T follicular helper cell (primary cell): ENCODE measurements around the gene CNPY1.
"Not testable (repeated sequence)": the region's sequence is repeated elsewhere in the genome, so short reads cannot be mapped to it uniquely, and the experiment has no call there.

Experiments
- DNase-seq: peaks from one replicate; pipeline ENCODE4 v3.0.0-alpha.2; 2020; ENCODE audit warnings: low read depth
- total RNA-seq, 2 experiments: gene quantifications; one replicate each; lab custom pipeline; 2026; lab: John Stamatoyannopoulos, UW

The CNPY1 gene
- total RNA-seq, result 0 reads per million in 2 experiments

DNA sequence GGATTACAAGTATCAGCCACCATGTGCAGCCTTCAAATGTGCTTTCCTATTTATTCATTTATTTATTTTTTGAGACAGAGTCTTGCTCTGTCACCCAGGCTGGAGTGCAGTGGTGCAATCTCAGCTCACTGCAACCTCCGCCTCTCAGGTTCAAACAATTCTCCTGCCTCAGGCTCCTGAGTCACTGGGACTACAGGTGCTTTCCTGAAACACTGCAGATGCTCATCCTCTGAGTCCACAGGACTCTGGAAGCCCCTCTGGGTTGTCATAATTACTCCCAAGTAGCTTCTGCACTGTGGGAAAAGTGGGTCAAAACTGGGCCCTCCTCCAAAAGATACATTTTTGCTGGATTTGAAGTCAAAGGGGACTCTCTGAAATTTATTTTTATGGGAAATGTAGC is at the start of gene CNPY1:
Gene CNPY1 (minus strand): TSS at position 111 of the 400 bp plus-strand sequence. CDS start 630 bp downstream, outside the sequence.
- not testable (repeated sequence) for DNase-seq

DNA sequence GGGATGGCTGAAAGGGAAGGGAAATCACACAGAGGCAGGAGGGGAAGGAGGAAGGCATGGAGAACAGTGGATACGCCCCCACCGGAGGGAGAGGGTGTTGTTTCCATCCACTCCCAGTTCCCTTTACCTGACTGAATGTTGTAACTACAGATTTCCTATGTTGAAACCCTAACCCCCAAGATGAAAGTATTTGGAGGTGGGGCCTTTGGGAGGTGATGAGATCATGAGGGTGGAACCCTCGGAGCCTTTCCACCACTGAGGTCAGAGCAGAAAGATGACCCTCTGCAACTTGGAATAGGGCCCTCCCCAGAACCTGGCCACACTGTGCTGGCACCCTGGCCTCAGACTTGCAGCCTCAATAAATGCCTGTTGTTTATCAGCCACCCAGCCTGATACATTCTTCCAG is 48.6 kb upstream of the CNPY1 start:
- DNase-seq, result no peak

DNA sequence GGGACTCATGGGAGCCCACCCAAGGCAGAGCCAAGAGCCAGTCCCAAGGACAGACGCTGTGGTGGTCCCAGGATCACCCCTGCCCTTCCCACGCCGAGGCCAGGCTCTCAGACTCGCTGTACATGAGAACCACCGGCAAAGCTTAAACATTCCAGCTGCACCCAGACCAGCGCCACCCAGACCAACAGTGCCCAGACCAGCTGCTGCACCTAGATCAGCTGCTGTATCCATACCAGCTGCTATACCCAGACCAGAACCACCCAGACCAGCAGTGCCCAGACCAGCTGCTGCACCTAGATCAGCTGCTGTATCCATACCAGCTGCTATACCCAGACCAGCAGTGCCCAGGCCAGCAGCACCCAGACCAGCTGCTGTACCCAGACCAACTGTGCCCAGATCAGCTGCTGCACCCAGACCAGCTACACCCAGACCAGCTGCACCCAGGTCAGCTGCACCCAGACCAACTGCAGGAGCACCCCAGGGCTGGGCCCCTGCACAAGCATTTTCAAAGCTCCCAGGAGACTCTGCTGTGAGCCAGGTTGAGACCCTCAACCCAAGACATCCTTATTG is 47.9 kb upstream of the CNPY1 start:
- no peak for DNase-seq

DNA sequence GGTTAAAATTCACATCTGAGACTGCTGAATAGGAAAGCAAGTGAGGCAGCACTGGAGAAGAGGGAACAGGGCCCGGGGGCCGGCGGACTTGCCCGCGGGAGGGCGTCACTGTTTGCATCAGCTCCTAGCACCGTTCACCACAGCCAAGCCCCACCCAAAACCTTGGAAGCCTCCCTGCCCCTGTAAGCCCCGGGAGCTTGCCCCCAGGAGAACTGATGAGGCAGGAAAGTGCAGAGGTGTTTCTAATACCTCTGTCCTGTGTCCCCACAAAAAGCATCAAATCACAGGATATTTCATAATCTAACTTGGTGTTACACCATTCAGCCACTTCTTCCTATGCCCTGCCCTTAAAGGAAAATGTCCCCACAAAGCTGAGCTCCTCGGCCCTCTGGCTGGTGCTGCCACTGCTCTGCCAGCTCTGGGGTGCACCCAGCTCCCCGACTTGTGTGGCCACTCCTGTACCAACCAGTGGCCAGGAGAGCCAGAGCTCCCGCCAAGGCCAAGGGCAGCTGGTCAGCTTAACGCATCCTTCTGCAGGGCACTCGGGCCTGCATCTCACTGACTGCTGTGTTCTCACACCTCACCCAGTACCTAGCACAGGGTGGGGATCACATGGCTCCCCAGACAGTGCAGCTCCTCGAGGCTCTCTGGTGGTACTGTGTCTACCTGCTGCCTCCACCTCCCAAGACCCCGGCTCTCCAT is 47.3 kb upstream of the CNPY1 start:
- no peak for DNase-seq

DNA sequence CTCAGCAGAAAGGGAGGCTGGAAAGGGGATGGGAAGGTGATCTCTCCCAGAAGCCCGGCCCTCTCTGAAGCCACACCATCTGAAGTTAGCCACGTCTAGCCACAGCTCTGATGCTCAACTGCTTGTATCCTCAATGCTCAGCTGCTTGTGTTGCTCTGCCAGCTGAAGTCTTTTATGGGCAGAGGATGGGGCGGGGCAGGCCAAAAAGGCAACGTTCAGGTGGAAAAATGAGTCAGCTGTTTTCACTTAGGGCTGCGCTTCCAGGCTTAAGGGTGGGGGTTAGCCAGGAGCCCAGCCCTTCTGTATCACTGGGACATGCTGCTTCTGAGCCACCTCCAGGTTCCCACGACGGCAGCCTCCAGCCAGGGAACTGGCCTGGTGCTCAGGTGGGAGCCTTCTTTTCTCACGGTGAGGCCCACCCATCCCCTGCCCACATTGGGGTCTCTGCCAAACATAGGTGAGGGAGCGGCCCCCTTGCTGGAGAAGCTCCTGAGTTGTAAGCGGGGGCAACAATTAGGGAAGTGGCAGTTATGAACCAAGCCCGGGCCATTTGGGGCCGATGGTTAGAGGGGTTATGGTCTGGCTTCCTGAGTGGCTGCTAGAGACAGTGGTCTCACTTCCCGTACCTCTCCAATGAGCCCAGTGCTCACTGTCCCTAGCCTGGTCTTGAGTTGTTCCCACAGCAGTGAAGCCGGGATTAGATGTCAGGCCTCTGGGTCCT is 44.9 kb upstream of the CNPY1 start:
- no peak for DNase-seq

DNA sequence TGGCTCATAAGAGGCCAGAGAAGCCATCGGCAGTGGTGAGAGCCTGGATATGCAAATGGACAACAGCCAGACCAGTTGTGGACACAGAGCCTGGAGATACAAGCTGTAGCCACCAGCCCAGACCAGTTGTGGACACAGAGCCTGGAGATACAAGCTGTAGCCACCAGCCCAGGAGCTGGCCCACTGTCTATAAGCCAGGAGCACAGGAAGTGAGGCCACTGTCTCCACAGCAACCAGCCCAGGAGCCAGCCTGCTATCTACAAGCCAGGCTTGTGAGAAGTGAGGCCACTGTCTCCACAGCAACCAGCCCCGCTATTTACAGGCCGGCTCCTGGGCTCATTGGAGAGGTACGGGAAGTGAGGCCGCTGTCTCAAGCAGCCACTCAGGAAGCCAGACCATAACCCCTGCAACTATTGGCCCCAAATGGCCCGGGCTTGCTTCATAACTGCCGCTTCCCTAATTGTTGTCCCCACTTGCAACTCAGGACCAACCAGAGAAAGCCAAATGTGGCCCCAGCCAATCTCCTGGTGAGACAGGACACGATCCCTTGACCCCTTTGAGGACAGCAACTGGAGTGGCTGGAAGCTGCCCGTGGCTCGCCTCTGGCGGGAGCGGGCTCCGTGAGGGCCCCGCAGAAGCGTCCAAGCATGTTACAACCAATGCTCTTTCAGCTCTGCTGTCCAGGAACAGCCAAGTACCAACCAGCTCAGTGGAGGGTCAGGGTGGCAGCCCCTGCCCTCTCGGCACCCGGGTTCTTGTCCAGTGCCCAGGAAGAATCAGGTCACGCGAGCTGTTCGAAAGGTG is 44.1 kb upstream of the CNPY1 start:
- no peak for DNase-seq

DNA sequence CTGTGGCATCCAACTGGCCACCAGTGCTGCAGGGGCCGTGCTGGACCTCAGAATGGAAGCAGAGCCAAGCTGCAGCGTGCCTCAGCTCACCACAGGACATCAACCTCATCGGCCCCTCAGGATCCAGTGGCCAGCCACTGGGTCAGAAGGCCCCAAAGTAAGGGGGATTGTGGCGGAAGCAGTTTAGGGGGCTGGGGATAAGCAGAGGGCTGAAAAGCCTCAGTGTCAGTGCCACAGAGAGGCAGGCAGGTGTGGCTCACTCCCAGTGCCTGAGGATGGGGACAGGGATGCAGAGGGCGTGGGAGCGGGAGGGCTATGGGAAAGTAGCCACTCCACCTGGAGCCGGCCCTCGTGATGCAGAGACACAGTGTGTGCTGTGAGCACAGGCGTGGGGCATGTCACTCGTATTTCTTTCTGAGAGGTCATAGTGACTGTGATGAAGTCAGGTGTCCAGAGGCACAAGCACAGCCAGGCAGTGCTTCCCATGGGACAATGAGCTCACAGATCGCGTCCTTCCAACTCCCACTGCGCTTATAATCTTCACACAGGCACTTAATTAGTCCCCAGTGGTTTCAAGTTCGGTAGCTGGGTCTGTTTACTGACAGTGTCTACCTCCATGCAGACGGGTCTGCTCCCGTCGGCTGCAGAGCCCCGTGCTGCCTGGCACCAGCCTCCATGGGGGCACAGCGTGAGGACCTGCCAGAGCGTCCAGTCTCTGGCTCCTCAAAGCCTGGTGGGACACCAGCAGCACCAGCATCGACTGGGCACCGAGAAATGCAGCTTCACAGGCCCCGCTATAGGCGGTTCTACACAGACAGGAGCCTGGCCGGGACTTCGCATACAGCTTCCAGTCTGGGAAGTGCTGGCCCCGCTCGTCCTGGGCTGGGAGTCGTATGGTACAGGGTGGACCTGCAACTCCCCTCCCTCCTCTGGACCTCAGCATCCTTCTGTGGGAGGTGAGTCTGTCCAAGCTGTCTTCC is 42.9 kb upstream of the CNPY1 start:
- DNase-seq, result no peak

DNA sequence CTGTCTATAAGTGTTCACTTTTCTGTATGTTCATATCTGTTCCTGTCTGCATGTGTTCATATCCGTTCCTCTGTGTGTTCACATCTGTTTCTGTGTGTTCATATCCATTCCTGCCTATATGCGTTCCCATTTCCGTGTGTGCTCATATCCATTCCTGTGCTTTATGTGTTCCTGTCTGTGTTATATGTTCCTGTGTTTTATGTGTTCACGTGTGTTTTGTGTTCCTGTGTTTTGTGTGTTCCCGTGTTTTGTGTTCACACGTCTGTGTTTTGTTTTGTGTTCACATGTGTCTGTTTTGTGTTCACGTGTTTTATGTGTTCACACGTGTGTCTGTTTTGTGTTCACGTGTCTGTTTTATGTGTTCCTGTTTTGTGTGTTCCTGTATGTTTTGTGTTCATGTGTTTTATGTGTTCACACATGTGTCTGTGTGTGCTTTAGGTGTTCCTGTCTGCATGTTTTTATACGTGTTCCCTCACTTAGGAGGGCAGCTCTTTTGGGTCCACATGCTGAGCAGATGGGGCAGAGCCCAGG is 42.2 kb upstream of the CNPY1 start:
- DNase-seq, result no peak

DNA sequence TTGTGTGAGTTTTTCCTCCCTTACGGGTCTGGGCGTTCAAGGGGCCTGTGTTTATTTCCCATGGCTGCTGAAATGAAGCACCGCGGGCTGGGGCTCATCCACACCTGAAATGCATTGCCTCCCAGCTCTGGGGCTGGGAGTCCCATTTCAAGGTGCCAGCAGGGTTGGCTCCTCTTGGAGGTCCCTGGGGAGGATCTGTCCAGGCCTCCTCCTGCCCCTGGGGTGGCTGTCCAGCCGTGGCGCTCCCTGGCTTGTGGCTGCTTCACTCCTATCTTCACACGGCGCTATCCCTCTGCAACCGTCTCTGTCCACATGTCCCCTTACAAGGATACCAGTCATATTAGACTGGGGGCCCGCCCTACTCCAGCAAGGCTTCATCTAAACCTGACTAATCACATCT is 41.1 kb upstream of the CNPY1 start:
- no peak for DNase-seq

DNA sequence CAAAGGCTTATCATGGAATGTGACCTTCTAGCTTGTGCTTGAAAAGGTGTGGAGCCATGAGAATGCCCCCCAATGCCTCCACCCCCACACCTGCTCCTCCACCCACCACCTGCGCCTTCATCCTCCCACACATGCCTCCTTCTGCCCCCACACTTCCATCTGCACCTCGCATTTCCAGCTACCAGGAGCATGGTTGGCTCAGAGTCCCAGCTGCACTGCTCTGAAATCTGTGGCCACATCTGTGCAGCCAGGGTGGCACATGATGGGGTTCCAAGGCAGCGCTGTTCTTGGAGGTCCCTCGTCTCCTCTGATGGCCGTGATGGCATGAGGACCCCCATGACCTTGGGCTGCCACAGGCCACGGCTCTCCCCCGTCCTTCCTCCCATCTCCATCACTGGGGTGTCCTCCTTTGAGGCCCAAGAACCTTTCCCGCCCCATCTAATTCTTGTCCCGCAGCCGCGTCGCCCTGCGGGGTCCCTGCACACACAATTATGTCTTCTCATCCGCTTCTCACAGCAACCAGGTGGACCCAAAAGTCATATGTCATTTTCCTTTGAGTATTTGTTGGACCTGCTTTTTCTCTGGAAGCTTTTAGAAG is 40.6 kb upstream of the CNPY1 start:
- no peak for DNase-seq

DNA sequence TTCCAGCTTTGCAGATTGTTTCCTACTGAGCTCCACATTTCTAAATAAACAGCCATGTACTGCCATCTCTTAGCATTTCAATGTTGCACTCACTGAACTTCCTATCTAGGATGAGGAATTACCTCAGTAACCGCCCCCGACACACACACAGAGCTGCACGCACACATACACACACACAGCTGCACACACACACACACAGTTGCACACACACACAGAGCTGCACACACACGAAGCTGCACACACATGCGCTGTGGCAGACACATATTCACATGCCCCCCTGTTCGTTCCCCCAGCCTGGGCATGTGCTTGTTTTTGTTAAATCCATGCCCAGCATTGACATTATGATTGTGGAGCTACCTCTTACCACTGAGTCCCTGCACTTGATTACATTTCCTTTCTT is 39.6 kb upstream of the CNPY1 start:
- DNase-seq, result no peak

DNA sequence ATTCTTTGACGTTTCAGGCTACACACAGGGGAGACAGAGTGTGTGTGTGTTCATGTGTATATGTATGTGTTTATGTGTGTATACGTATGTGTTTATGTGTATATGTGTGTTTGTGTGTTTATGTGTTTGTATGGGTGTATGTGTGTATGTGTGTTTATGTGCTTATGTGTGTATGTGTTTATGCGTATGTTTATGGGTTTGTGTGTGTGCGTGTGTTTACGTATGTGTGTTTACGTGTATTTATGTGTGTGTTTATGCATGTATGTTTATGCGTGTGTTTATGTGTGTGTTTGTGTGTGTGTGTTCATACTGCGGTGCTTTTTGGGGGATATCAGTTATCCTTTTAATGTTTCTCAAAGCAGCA is 39.2 kb upstream of the CNPY1 start:
- DNase-seq, result no peak

DNA sequence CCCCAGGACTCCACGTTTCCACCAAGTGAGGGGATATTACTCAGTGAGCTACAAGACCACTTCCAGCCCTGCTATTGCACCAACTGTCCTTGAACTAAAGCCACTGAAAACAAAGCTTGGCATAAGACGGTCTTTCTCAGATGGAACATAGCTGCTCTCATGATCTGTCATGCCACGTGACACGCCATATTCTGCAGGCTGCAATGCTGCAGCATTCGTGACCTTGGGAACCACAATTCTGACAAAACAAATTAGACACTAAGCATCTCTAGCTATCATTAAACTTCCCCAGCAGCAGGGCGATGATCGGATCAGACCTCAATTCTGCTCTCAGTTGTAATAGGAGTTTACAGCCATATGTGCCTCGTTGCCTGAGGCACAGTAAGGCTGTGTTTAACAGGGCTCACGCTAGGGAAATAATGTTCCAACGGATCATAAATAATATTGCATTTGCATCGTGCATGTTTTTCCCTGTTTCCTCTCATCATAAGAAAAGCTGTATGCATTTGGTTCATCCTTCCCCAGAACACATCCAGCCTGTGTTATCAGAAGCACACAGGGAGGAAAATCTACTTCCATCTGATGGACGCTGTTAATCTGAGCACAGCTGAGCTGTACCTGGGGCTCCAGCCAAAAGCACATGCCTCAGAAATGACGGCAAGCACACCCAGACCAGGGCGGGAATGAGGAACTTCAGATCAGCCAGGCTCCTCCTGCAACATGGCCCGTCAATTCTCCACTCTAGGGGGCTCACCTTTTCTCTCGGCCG is 38.6 kb upstream of the CNPY1 start:
- no peak for DNase-seq

DNA sequence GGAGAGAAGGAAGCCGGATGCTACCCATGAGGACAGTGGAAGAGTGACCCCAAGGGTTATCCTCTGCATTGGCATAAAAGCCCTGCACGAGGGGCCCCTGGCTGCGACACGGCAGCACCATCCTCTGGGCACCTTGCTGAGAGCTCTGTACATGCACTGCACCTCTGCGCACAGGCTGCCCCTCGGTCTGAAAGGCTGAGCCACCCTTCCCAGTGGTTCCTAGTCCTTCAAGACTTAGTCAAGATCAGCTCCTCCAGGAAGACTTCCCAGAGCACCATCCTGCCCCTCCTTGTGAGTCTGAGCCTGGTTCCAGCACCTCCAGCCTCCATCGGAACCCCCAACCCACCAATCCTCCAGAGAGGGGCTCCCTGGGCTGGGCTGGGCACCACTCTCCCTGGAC is 37.9 kb upstream of the CNPY1 start:
- DNase-seq, result no peak

DNA sequence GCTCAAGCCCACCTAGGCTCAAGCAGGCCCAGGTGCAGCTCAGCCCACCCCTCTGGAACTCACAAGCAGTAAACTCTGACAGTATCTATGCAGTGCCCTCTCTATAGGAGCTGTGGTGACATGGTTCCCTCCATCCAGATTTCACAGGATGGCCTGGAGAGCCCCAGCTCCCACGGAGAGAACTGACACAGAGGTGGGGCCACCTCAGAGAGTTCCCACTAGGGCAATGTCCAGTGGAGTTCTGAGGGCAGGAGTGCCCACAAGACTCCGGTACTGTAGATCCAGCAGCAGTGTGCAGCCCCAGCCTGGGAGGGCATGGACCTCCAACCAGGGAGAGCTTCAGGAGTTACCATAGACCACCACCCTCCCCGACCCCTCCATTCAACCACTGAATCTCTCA is 37.3 kb upstream of the CNPY1 start:
- no peak for DNase-seq

DNA sequence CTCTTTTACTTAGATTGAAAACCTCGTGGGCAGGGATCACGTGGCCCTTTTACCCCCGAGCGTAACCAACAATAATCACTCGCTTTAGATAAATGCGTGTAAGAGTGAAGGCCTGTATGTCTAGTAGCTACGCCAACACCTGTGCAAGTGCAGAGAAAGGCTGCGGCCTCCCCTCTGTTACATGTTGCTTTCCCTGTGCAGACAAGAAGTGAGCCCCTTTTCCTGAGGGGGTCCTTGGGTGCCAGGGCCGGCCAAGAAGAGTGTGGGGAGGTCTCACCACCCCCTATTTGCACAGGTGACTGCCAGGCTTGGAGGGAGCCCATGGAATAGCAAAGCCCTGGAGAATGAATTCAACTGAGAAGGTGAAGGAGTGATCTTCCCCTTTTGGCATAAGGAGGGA is 35.6 kb upstream of the CNPY1 start:
- DNase-seq, result no peak

DNA sequence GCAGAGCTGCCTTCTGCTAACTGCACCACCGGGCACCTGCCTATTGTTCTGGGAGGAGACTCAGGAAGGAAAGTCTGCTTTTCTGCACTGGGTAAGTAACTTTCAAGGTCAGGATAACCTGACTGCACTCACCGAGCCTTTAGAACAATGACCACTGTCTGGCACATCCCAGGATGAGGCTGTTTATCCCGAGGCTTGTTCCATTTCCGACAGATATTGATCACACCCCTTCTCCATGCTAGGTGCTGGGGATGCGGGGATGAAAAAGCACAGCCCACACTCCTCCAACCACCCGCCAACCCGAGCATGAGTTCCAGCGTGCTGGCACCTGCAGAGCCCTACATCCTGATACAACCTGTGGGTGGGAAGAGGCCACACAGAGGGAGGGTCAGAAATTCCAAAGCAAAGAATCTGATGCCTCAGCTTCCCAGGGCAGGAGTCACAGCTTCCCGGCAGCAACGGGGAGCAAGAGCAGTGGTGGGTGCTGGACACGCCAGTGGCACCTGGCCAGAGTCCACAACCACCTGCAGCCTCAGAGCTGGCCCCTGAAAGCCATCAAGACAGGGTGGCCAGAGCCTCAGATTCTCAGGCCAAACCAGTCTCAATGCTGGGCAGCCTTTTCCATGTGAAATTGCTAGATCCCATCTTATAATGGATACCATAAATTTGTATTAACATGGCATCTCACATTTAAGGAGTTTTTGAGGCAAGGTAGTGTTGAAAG is 34.9 kb upstream of the CNPY1 start:
- DNase-seq, result no peak

DNA sequence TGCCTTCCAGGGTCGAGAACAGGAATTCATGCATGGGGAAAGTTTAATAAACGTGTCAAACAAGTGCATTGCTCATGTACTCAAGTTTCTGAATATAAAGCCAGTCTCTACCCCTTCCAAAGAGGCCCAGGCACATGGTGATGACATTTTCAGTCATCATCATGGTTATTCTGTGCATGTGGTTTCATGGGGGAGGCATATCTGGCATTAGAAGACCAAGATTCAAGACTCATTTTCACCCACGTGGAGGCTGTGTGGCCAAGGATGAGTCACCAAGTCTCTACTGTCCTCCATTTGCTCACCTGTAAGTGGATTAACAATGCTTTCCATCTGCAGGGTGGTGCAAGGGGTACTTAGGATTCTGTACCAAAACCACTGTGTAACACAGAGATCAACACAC is 34.0 kb upstream of the CNPY1 start:
- DNase-seq, result no peak

DNA sequence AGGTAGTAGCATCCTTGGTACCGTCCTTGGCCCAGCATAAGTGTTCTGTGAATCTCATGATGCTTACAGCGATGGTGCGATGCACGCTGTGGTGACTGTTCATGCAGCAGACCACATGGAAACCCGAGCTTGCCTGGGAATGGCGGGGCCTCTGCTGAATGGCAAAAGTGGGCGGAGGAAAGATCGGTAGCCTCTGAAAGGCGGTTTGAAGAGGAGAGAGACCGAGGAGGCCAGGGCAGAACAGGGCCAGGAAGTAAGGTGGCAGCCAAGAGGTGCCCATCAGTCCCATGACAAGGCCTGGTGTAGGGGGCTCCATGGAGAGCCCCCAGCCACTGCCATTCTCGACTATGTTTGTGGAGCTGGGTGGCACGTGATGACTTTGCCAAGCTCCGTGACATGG is 33.2 kb upstream of the CNPY1 start:
- DNase-seq, result no peak
